H1 (cell line): ENCODE data around the gene MGLL. TPM values are rescaled to one million over a fixed set of nuclear protein-coding genes. Genes with fewer than 3 reads are reported as not detected.

Source experiments
- CTCF ChIA-PET: fragments of 300-600 bp; sonication (Branson Sonifier 250); formaldehyde crosslinking; loops from one replicate; lab custom pipeline; 2021; ENCODE audit not compliant: partially characterized antibody; lab: Charles Lee
- POLR2A ChIA-PET: fragments of 300-600 bp; sonication (Branson Sonifier 250); formaldehyde crosslinking; loops from one replicate; lab custom pipeline; 2021; ENCODE audit warnings: inconsistent platforms; ENCODE audit not compliant: partially characterized antibody; lab: Charles Lee
- DNase-seq, 2 experiments: peaks; one replicate each; pipeline versions ENCODE4 v3.0.0 to v3.0.0-alpha.2; 2010 to 2022; ENCODE audit warnings: low spot score in 2 of 2, low read depth in 1 of 2, mixed read lengths in 1 of 2
- FAIRE-seq: peaks from 2 replicates; lab custom pipeline; 2011; peaks lifted over from hg19 to GRCh38; lab: Jason Lieb, UNC
- H2AFZ ChIP-seq: 2 replicates; pipeline ENCODE4 v1.8.1; 2012; ENCODE audit warnings: low read length, inconsistent platforms
- H2AK5ac ChIP-seq: 2 replicates; pipeline ENCODE4 v1.6.1; 2013; ENCODE audit warnings: low read depth, low read length
- H2BK120ac ChIP-seq: replicated peaks from 2 replicates; pipeline ENCODE3; 2013; ENCODE audit warnings: low read depth, low read length, inconsistent platforms
- H2BK12ac ChIP-seq: 2 replicates; pipeline ENCODE4 v1.6.1; 2013; ENCODE audit warnings: low read depth, low read length
- H2BK15ac ChIP-seq: 2 replicates; pipeline ENCODE4 v1.6.1; 2013; ENCODE audit warnings: low read length
- H2BK20ac ChIP-seq: 2 replicates; pipeline ENCODE4 v1.6.1; 2013; ENCODE audit warnings: low read length
- H2BK5ac ChIP-seq: 2 replicates; pipeline ENCODE4 v1.6.1; 2013; ENCODE audit warnings: low read depth, low read length
- H3K14ac ChIP-seq: 2 replicates; pipeline ENCODE4 v1.6.1; 2013; ENCODE audit warnings: inconsistent platforms; ENCODE audit not compliant: insufficient read length
- H3K18ac ChIP-seq: 2 replicates; pipeline ENCODE4 v1.6.1; 2013; ENCODE audit warnings: low read length; ENCODE audit errors: extremely low read depth
- H3K23ac ChIP-seq: 2 replicates; pipeline ENCODE4 v1.6.1; 2013; ENCODE audit warnings: inconsistent platforms; ENCODE audit not compliant: insufficient read length
- H3K23me2 ChIP-seq: 2 replicates; pipeline ENCODE4 v1.6.1; 2013; ENCODE audit warnings: low read depth, low read length
- H3K27ac ChIP-seq: 2 replicates; pipeline ENCODE4 v1.6.1; 2011; ENCODE audit warnings: low read depth, low read length, inconsistent platforms
- H3K27me3 ChIP-seq, 4 experiments: replicated peaks in 1 of 4; 1 replicate in 1 of 4; 2 replicates in 3 of 4; pipeline versions ENCODE4 v1.6.1 to v1.8.1; 2011 to 2013; ENCODE audit warnings: low read length in 3 of 4, mild to moderate bottlenecking in 3 of 4, inconsistent platforms in 2 of 4, mixed read lengths in 2 of 4, moderate library complexity in 1 of 4; ENCODE audit not compliant: control insufficient read depth in 3 of 4, insufficient read depth in 3 of 4; ENCODE audit errors: extremely low read depth in 1 of 4
- H3K36me3 ChIP-seq, 4 experiments: 2 replicates each; pipeline versions ENCODE4 v1.6.1 to v1.8.1; 2011 to 2013; ENCODE audit warnings: mild to moderate bottlenecking in 4 of 4, low read length in 3 of 4, moderate library complexity in 2 of 4, control low read depth in 1 of 4, inconsistent platforms in 1 of 4; ENCODE audit not compliant: insufficient read depth in 4 of 4, control insufficient read depth in 2 of 4
- H3K4ac ChIP-seq: replicated peaks from 2 replicates; pipeline ENCODE3; 2013; ENCODE audit warnings: low read length, low read depth, mixed read lengths, inconsistent platforms; ENCODE audit not compliant: insufficient read length
- H3K4me1 ChIP-seq, 4 experiments: replicated peaks in 1 of 4; 1 replicate in 1 of 4; 2 replicates in 3 of 4; pipeline versions ENCODE4 v1.6.1 to v1.8.1; 2011 to 2013; ENCODE audit warnings: low read length in 3 of 4, inconsistent platforms in 2 of 4, mixed read lengths in 1 of 4; ENCODE audit not compliant: insufficient read depth in 4 of 4, control insufficient read depth in 3 of 4
- H3K4me2 ChIP-seq, 2 experiments: 2 replicates each; pipeline versions ENCODE4 v1.6.1 to v1.8.1; 2011 to 2013; ENCODE audit warnings: low read depth in 2 of 2, low read length in 2 of 2, control low read depth in 1 of 2, inconsistent platforms in 1 of 2, mild to moderate bottlenecking in 1 of 2; ENCODE audit not compliant: insufficient read depth in 1 of 2
- H3K4me3 ChIP-seq, 4 experiments: fragments of 200-600, 300-600 bp in 1 of 4; sonication (generic), shearing (Covaris generic), sonication (Bioruptor Twin) in 1 of 4; 2 replicates each; pipeline versions ENCODE4 v1.5.1 to v1.8.1; 2011 to 2016; ENCODE audit warnings: low read length in 4 of 4, low read depth in 3 of 4, control low read depth in 2 of 4, inconsistent platforms in 2 of 4, mild to moderate bottlenecking in 2 of 4, mixed read lengths in 1 of 4, moderate library complexity in 1 of 4; ENCODE audit not compliant: insufficient read depth in 2 of 4; ENCODE audit errors: extremely low read depth in 1 of 4
- H3K56ac ChIP-seq: replicated peaks from 2 replicates; pipeline ENCODE3; 2013; ENCODE audit warnings: low read depth, mild to moderate bottlenecking, mixed read lengths, low read length, inconsistent platforms; ENCODE audit not compliant: insufficient read length
- H3K79me1 ChIP-seq: 2 replicates; pipeline ENCODE4 v1.6.1; 2013; ENCODE audit warnings: low read depth, low read length, control low read depth
- H3K79me2 ChIP-seq, 2 experiments: 2 replicates each; pipeline versions ENCODE4 v1.6.1 to v1.8.1; 2012 to 2013; ENCODE audit warnings: low read length in 2 of 2, mild to moderate bottlenecking in 2 of 2, inconsistent platforms in 1 of 2; ENCODE audit not compliant: insufficient read depth in 2 of 2, control insufficient read depth in 1 of 2
- H3K9ac ChIP-seq, 4 experiments: replicated peaks in 1 of 4; 1 replicate in 1 of 4; 2 replicates in 3 of 4; pipeline versions ENCODE4 v1.6.1 to v1.8.1; 2011 to 2013; ENCODE audit warnings: low read depth in 3 of 4, low read length in 3 of 4, control low read depth in 2 of 4, mild to moderate bottlenecking in 2 of 4, moderate library complexity in 2 of 4, inconsistent platforms in 1 of 4; ENCODE audit errors: extremely low read depth in 1 of 4
- H3K9me3 ChIP-seq, 2 experiments: 2 replicates each; pipeline versions ENCODE4 v1.6.1 to v1.8.1; 2012 to 2013; ENCODE audit warnings: mild to moderate bottlenecking in 2 of 2, moderate library complexity in 2 of 2, control low read depth in 1 of 2, inconsistent platforms in 1 of 2, low read depth in 1 of 2, low read length in 1 of 2, mixed read lengths in 1 of 2; ENCODE audit not compliant: insufficient read depth in 2 of 2
- H4K20me1 ChIP-seq, 2 experiments: replicated peaks in 1 of 2; 2 replicates each; pipeline versions ENCODE3 to v1.8.1; 2011 to 2013; ENCODE audit warnings: inconsistent platforms in 2 of 2, low read length in 2 of 2, mild to moderate bottlenecking in 1 of 2; ENCODE audit not compliant: insufficient read depth in 2 of 2, control insufficient read depth in 1 of 2
- H4K5ac ChIP-seq: 2 replicates; pipeline ENCODE4 v1.6.1; 2013; ENCODE audit warnings: low read length, low read depth, mixed read lengths, inconsistent platforms; ENCODE audit not compliant: insufficient read length
- H4K8ac ChIP-seq: 2 replicates; pipeline ENCODE4 v1.8.0; 2013; ENCODE audit warnings: mild to moderate bottlenecking, moderate library complexity, low read length, inconsistent platforms; ENCODE audit not compliant: insufficient read depth; ENCODE audit errors: extremely low read depth
- H4K91ac ChIP-seq: replicated peaks from 2 replicates; pipeline ENCODE3; 2013; ENCODE audit warnings: low read length, mixed read lengths, inconsistent platforms; ENCODE audit not compliant: insufficient read length
- ATF3 ChIP-seq: IDR thresholded peaks from 2 replicates; pipeline ENCODE4 v1.6.1; 2011; ENCODE audit warnings: low read depth, mild to moderate bottlenecking, low read length; ENCODE audit not compliant: insufficient read depth
- CBX8 ChIP-seq: fragments of 300-800, 300-1000 bp; sonication (generic); IDR thresholded peaks from 2 replicates; pipeline ENCODE4 v1.7.1; 2016; ENCODE audit warnings: low read depth, low read length, borderline replicate concordance
- CHD2 ChIP-seq: IDR thresholded peaks from 2 replicates; pipeline ENCODE4 v1.6.1; 2012; ENCODE audit warnings: low read length, improper control_type of control experiment
- EZH2 ChIP-seq: fragments of 200-600 bp; sonication (generic); IDR thresholded peaks from 2 replicates; pipeline ENCODE4 v1.7.1; 2012; ENCODE audit warnings: low read depth, mild to moderate bottlenecking, moderate library complexity, low read length, inconsistent platforms; ENCODE audit not compliant: severe bottlenecking
- GABPA ChIP-seq: IDR thresholded peaks from 2 replicates; pipeline ENCODE4 v1.6.1; 2011; ENCODE audit warnings: mild to moderate bottlenecking, low read length, moderate library complexity, borderline replicate concordance; ENCODE audit not compliant: insufficient read depth
- KDM1A ChIP-seq: fragments of 200-600, 300-600 bp; sonication (generic); IDR thresholded peaks from 2 replicates; pipeline ENCODE4 v1.7.1; 2016; ENCODE audit warnings: mild to moderate bottlenecking, low read length, borderline replicate concordance
- KDM4A ChIP-seq: IDR thresholded peaks from one replicate; pipeline ENCODE4 v1.7.1; 2012; ENCODE audit warnings: low read depth, mild to moderate bottlenecking, moderate library complexity, low read length, inconsistent platforms; ENCODE audit not compliant: severe bottlenecking
- MAFK ChIP-seq: IDR thresholded peaks from 2 replicates; pipeline ENCODE4 v1.6.1; 2012; ENCODE audit warnings: low read depth, mild to moderate bottlenecking, improper control_type of control experiment, low read length
- MAX ChIP-seq: IDR thresholded peaks from 2 replicates; pipeline ENCODE4 v1.6.1; 2012; ENCODE audit warnings: inconsistent platforms
- NRF1 ChIP-seq: IDR thresholded peaks from 2 replicates; pipeline ENCODE4 v1.6.1; 2011; ENCODE audit warnings: mild to moderate bottlenecking, low read depth, low read length, improper control_type of control experiment
- POU5F1 ChIP-seq: IDR thresholded peaks from 2 replicates; pipeline ENCODE4 v1.6.1; 2011; ENCODE audit warnings: low read depth, mild to moderate bottlenecking, low read length, moderate library complexity
- RFX5 ChIP-seq: IDR thresholded peaks from 2 replicates; pipeline ENCODE4 v1.6.1; 2011; ENCODE audit warnings: low read depth, low read length, improper control_type of control experiment, borderline replicate concordance
- SAP30 ChIP-seq: fragments of 300-600 bp; sonication (generic); IDR thresholded peaks from 2 replicates; pipeline ENCODE4 v1.7.1; 2012; ENCODE audit warnings: low read length, moderate library complexity, mild to moderate bottlenecking, inconsistent platforms; ENCODE audit not compliant: insufficient read depth, insufficient replicate concordance
- YY1 ChIP-seq: IDR thresholded peaks from 2 replicates; pipeline ENCODE4 v1.6.1; 2011; ENCODE audit warnings: low read depth, mild to moderate bottlenecking, low read length
- WGBS, 2 experiments: shearing (Covaris generic) in 1 of 2; methylation state at CpG; one replicate each; pipeline versions ENCODE4 v1.1.6 to v1.1.7; 2013 to 2015; ENCODE audit warnings: low lambda C conversion rate in 2 of 2, mixed read lengths in 2 of 2, inconsistent platforms in 1 of 2, low coverage in 1 of 2, missing lambda C conversion rate in 1 of 2; ENCODE audit not compliant: insufficient replicate concordance in 2 of 2, insufficient coverage in 1 of 2, insufficient read length in 1 of 2; ENCODE audit errors: extremely low coverage in 1 of 2, missing lambda C conversion rate in 1 of 2; 5-methylcytosine and 5-hydroxymethylcytosine counted together
- polyA plus RNA-seq, 7 experiments: library from polyadenylated mRNA; depleted of rRNA in 3 of 7; stranded (reverse) in 5 of 7; unstranded in 2 of 7; fragments of >200 nt in 5 of 7; fragments of 200-250 nt in 2 of 7; gene quantifications; 1 replicate in 5 of 7; 2 replicates in 1 of 7; 4 replicates in 1 of 7; pipeline versions ENCODE4 v1.2.1 to v1.2.3, GENCODE V29; 2011 to 2013; ENCODE audit warnings: missing spikeins in 2 of 7, mixed read lengths in 2 of 7
- total RNA-seq: library from RNA; stranded (reverse); fragmentation: NEBNext Ultra II Directional; extraction: Animal tissue kit (Norgen Biotek cat#: 25700); gene quantifications from 2 replicates; pipeline ENCODE4 v1.2.1, GENCODE V29; 2021

Gene MGLL
- total and polyA plus RNA-seq, 2 of the 8 experiments (the other 6 are each of a cell fraction or from before 2014, with no cell fraction given): 0.05 to 0.34 TPM

- Histone ChIP-seq H2BK15ac (no peak overlapping the region), H2AK5ac (no peak overlapping the region), H3K79me2 (no peaks in the 10 kb centered on the region), H3K4me2 (no peak overlapping the region), H3K27me3 (no peaks in the 10 kb centered on the region), H2AFZ (no peak overlapping the region), H3K9me3 (no peaks in the 10 kb centered on the region), H4K8ac (no peak overlapping the region), H3K4me1 (no peaks in the 10 kb centered on the region), H3K79me1 (no peaks in the 10 kb centered on the region), H2BK20ac (no peak overlapping the region), H3K23ac (no peak overlapping the region), H3K18ac (no peak overlapping the region), H4K20me1 (no peaks in the 10 kb centered on the region), H2BK5ac (no peak overlapping the region), H3K23me2 (no peaks in the 10 kb centered on the region), H4K91ac (no peak overlapping the region), H3K4me3 (no peak overlapping the region), H2BK12ac (no peak overlapping the region), H3K27ac (no peak overlapping the region), H3K9ac (no peak overlapping the region), H3K36me3 (no peaks in the 10 kb centered on the region), H2BK120ac (no peak overlapping the region), H4K5ac (no peak overlapping the region), H3K56ac (no peak overlapping the region), H3K14ac (no peak overlapping the region), H3K4ac (no peak overlapping the region)
- WGBS, 2 experiments: 82% methylated on average over 8 of the region's 8 CpGs; no CpG with 5 or more reads in 1 of the 2 experiments
- ChIA-PET CTCF (interaction anchor here (0.9 to 2.1 kb wide), 6 partner anchors 9 to 87 kb away, joined by 3 to 7 read pairs (median 3); no protein-coding TSS in a partner anchor), POLR2A (no interaction called here)
- no peak for FAIRE-seq
- no peak for DNase-seq
- TF ChIP-seq KDM4A (no peak), EZH2 (no peak), RFX5 (no peak), YY1 (no peak), NRF1 (no peak), GABPA (no peak), CHD2 (no peak), MAX (no peak), KDM1A (no peak), MAFK (no peak), CBX8 (no peak), ATF3 (no peak), POU5F1 (no peak), SAP30 (no peak)
Observed at GRCh38 chr3:127744875-127745274, 77.4 kb downstream of the MGLL start.
